ENCODE results near the gene FAM120B.
"Not testable (repeated sequence)": the region's sequence is repeated elsewhere in the genome, so short reads cannot be mapped to it uniquely, and the experiment has no call there.

The FAM120B gene

DNA sequence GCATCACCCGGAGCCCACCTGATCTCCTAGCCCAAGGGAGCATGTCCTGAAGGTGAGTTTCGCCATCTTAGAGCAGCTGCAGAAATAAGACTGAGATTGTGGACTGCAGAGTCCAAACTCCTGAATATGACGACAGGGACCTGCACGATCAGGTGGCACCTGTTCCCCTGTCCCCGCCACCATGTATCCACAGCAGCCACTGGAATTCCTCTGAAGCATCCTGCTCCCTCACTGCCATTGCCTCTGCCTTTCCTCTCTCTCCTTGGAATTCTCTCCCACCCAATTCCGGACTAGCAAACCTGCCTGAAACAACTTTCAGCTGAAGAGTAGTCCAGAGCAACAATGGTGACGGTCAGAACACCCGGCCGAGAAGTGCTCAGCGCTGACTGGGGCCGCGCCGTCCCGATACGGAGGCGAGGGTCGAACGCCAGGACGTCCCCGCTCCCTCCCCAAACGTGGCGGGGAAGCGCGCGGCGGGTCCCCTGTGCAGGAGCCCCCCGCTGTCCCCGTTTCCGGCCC lies 694 bp upstream of the FAM120B start:
- no peak for DNase-seq

DNA sequence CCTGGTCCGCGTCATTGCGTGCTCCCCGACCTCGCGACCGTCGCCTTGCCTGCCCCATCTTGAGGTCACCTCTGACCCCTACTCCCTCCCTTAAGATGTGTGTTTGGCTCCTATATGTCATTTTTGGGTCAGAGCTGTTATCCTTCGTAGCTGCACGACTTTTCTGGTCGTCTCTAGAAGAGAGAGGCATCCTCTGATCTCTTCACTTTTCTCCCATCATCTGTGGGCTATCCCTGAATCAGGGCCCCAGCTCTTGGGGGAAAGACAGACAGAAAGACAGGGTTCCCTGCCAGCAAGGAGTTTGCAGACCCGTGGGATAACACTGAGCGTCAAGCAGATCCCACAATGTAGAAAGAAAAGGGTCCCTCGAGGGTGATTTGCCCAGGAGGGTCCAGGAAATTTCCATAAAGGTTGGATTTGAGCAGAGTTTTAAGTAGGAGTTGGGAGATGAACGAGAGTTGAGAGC lies 555 bp downstream of the FAM120B start:
- no peak for DNase-seq

DNA sequence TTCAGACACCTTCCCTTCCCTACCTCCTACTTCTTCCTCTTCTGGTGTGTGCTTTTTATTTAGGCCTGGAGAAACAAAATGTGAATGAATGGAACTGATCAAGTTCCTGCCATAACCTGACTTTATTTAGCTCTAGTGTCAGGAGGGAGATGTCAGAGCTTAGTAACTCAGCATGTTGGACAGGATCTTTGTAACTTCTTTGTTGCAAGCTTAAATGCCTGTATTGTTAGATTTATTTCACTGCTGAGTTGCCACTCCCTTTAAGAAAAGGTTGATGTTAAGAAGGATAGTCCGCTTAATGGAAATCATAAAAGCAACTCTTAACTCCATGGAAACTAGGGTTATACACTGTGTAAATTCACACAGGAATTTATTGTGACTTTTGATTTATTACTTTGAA lies 2.2 kb downstream of the FAM120B start:
- no peak for DNase-seq

DNA sequence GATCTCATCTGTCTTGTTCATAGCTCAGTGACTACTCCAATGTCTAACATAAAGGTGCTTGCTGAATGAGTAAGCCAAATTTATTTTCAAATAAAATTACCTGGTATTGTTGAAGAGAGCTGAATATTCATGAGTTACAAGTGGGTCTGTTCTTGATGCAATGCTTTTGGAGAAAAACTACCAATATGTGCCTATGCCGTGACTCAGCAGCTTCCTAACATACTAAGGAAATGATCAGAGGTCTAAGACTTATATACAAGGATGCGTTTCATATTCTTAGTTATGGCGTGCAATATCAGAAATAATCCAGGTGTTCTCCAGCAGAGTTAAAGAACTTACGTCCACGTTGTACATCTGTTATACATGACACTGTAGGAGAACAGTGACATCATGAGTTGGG lies 5.1 kb downstream of the FAM120B start:
- DNase-seq, result no peak

DNA sequence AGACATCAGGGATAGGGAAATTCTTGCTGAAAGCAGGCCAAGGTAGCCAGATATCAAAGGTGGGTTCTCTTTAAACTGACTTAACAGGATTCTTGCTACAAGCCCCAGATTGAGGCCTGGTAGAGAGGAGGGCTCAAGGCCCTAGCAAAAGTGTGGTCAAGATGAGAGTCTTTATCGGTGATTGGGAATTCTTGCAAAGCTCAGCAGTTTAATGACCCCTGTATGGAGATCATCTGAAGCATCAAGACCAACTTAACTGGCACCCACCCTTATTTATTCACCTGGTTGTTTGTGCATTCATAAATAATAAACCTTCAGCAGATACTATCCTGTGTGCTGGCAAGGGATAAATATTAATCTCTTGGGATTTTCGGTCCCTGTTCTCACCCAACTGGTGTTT lies 6.3 kb downstream of the FAM120B start:
- DNase-seq, result no peak

DNA sequence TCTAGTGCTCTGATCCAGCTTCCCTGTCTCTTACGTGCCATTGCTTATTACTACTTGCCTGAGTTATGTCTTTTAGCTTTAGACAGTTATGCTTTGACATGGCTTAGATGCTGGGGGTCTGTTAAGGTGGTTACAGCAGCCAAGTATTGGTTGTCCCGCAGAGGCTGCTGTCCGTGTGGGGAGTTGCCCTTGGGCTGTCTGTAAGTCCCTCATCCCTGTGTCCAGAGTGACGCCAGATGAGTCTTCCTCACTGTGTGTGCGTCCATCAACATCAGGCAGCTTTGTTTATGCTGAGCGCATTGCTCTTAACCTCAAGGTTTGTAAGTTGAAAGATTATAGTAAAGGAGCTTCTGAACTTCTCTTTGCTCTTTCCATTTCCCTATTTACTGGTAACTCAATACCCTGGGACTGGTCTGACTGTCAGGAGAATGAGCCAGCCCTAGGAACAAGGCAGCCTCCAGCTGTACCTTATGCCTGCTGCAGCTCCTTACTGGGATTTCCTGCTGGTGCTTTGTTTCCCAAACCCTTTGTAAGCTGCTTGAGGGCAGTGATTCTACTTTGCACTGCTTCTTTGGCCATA lies 7.2 kb downstream of the FAM120B start:
- DNase-seq, result no peak

DNA sequence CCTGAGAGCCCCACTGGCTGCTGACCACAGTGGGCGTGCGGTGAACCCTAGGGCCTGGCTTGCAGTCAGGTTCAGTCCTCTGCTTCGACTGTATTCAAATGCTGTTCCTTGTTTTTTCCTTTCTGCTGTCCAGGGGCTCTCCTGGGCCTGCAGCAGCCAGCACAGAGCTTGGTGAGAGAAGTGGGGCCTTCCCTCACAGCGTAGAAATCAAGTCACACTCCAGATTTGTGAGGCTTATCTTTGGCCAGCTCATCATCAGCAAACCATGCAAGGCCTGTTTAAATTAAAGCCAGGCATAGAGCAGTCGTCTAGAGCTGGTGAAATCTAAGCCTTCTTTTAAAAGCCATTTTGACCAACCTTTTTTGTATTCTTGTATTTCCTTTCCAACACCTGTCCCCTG lies 8.4 kb downstream of the FAM120B start:
- no peak for DNase-seq

DNA sequence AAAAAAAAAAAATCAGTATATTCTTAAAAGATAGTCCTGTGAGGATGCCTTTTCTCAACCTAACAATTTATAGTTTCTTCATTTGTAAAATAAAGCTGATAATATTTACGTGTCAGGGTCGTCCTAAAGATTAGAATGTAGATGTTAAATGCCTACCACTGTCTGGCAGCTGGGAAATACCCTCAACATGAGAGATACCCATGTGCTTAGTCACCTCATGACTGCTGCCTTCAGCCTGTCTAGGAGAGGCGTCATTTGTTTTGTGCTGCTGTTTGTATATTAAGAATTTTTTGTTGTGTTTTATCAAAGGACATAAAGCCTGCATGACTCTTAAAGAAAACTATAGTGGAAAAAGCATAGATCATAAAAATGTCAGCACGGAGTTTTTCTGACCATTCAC lies 9.5 kb downstream of the FAM120B start:
- DNase-seq, result no peak

DNA sequence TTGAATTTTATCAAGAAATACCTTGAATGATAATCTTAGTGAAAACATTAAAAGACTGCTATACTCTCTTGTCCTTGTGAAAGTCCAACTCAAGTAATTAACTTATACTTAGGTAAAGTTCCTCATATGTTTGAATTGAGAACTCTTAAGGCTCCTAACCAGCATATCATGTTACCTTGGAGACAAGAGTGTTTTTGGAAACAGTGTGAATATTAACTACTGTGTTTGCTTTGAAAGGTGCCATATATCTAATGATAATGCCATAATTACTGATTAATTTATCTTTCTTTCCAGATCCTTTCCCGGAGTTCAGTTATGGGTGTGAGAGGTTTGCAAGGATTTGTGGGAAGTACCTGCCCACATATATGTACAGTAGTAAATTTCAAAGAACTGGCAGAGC lies 10.5 kb downstream of the FAM120B start:
- DNase-seq, result no peak

DNA sequence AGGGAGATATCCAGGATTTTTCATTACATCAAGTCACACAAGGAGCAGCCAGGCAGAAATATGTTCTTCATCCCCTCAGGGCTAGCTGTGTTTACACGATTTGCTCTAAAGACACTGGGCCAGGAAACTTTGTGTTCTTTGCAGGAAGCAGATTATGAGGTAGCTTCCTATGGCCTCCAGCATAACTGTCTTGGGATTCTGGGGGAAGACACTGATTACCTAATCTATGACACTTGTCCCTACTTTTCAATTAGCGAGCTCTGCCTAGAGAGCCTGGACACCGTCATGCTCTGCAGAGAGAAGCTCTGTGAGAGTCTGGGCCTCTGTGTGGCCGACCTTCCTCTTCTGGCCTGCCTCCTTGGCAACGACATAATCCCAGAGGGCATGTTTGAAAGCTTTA lies 11.2 kb downstream of the FAM120B start:
- DNase-seq, result no peak

DNA sequence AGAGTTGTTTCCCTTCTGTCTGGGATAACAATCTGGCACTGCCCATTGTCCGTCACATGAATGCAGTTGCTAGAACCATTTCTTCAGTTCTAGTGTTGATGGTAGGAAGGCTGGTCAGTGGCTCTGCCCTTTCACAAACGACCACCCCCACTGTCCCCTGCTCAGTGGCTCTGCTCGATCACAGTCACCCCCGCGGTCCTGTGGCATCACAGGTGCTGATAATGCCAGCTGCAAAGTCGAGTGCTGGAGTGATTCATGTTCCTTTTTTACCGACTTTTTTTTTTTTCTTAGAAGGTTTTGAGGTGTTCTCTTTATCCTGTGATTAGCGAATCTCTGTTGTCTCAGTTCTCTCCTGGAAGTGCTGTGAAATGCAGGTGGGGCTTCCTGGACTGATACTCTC lies 22.8 kb downstream of the FAM120B start:
- no peak for DNase-seq

DNA sequence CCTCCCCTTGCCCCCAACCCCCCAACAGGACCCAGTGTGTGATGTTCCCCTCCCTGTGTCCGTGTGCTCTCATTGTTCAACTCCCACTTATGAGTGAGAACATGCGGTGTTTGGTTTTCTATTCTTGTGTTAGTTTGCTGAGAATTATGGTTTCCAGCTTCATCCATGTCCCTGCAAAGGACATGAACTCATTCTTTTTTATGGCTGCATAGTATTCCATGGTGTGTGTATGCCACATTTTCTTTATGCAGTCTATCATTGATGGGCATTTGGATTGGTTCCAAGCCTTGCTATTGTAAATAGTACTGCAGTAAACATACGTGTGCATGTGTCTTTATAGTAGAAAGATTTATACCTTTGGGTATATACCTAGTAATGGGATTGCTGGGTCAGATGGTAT lies 28.6 kb downstream of the FAM120B start:
- DNase-seq, result not testable (repeated sequence)

DNA sequence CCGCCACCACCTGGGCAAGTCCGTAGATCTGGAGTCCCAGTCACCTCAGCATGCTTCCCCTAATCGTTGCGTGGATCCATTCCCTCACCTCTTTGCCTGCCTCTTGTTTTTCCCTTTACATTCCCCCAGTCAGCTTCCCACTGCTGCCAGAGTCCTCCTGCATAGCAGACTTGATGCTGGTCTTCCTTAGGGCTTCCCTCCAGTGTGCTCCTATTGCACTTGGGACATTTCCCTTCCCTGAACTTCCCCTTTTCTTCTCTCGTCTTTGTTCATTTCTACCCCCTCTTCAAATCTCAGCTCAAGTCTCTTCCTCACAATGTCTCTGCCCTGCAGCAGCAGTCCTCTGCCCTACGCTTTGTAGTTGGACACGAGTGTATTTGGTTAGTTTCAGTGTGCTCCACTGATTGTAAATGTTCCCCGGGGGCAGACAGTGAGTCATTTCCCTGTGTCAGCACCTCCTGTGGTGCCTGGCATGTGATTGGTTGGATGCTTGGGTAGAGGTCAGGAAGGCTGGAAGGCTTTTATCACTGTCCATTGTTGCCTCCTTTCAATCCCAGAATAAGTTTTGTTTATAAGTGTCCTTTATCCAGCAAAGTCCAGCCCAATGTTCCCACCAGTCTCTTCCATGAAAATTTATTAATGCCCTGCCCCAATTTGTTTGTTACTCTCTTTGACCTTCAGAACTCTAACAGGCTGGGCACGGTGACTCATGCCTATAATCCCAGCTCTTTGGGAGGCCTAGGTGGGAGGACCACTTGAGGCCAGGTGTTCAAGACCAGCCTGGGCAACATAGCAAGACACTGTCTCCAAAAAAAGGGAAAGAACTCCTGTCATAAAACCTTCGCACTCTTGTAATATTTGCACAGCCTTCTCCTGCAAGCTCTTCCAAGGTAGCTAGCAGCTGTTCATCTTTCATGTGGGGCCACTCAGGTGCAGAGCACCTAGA lies 38.3 kb downstream of the FAM120B start:
- DNase-seq, result no peak

DNA sequence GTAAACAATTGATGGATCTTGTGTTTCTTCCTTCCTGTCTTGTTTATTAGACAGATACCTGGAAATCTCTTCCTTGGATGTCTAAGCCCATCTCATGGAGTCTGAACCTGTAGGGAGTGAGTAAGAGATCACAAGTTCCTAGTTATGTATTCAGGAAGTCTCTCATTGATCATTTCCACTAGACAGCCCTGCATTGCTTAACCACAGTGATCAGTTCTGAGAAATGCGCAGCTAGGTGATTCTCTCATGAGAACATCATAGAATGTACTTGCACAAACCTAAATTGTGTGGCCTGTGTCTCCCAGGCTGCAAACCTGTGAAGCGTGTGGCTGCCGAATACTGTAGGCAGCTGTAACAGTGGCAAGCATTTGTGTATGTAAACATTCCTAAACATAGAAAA lies 39.1 kb downstream of the FAM120B start:
- no peak for DNase-seq

DNA sequence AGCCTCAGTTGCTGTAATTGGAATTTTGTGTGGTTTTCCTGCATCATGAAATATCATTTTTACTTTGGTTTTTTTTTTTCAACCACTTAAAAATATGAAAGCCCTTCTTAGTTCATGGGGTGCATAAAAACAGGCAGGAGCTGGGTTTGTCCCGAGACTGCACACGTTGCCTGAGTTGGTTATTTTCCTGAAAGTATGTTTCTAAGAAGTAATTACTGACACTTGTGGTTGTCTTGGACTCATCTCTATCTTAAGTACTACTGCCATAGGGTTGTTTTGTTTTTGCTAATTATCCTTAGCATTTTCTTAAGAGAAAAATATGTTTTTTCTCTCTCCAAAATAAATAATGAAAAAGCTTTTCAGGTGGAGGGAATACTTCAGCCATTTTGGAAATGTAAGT lies 40.1 kb downstream of the FAM120B start:
- DNase-seq, result no peak

DNA sequence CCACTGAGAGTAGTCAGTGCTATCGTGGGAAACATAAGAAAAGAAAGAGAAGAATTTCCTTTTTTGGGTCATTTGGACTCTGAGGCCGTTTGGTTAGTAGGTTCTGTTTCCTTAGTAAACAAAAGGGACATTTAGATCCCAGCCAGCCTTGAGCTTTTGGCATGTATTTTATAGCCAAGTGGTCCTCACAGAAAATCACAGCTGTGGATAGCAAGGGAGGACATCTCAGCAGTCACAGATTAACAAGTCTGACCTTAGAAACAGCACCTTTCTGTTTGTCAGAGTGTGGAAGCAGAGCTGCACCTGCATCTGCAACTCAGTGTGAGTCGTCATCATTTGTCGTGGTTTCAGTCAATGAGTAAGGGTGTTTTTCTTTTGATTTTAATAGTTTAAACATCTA lies 40.5 kb downstream of the FAM120B start:
- no peak for DNase-seq

DNA sequence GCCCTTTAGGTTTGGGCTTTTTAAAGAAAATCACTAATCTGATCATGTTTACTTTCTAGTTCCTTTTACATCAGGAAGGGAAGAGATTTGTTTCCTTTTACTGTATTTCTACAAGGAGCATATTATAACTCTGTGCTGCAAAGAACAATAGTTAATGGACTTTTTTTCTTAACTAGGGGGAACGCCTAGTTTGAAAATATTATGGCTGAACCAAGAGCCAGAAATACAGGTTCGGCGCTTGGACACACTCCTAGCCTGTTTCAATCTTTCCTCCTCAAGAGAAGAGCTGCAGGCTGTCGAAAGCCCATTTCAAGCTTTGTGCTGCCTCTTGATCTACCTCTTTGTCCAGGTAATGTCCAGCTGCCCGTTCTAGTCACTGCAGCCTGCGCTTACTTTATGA lies 41.4 kb downstream of the FAM120B start:
- DNase-seq, result no peak

DNA sequence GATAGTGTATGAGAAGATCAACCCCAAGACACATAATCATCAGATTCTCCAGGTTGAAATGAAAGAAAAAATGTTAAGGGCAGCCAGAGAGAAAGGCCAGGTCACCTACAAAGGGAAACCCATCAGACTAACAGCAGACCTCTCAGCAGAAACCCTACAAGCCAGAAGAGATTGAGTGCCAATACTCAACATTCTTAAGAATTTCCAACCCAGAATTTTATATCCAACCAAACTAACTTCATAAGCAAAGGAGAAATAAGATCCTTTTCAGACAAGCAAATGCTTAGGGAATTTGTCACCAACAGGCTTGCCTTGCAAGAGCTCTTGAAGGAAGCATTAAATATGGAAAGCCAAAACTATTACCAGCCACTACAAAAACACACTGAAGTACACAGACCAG lies 44.9 kb downstream of the FAM120B start:
- not testable (repeated sequence) for DNase-seq

DNA sequence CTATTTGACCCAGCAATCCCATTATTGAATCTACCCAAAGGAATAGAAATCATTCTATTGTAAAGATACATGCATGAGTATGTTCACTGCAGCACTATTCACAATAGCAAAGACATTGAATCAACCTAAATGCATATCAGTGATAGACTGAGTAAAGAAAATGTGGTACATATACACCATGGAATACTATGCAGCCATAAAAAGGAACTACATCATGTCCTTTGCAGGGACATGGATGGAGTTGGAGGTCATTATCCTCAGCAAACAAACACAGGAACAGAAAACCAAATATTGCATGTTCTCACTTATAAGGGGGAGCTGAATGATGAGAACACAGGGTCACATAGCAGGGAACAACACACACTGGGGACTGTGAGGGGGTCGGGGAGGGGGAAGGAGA lies 48.6 kb downstream of the FAM120B start:
- not testable (repeated sequence) for DNase-seq

DNA sequence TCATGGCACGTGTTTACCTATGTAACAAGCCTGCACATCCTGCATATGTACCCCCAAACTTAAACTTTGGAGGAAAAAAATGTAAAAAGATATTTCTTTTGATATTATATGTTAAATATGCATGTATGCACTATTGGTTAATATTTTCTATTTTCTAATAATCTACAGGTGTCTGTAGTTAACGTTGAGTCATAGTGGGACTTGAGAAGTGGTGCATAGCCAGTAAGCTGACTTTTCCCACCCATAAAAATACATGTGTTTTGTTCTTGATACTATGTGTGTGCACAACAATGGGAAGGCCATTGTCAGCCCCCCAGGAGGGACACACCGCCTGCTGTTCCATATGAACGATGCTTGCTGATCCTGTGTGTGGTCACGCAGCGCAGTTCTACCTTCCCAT lies 49.1 kb downstream of the FAM120B start:
- no peak for DNase-seq

DNA sequence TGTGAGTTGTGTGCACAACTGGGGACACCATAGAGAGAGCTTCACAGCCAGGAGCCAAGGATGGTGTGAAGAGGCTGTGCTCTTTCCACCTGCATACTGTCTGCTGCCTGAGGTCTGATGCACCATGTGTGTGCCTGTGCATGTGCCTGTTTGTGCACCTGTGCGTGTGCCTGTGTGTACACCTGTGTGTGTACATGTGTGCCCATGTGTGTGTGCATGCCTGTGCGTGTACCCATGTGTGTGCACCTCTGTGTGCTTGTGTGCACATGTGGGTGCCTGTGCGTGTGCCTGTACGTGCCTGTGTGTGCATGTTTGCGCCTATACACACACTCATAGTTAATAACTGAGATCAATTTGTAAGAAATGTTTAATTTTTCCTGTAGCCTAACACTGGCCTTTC lies 51.3 kb downstream of the FAM120B start:
- no peak for DNase-seq

DNA sequence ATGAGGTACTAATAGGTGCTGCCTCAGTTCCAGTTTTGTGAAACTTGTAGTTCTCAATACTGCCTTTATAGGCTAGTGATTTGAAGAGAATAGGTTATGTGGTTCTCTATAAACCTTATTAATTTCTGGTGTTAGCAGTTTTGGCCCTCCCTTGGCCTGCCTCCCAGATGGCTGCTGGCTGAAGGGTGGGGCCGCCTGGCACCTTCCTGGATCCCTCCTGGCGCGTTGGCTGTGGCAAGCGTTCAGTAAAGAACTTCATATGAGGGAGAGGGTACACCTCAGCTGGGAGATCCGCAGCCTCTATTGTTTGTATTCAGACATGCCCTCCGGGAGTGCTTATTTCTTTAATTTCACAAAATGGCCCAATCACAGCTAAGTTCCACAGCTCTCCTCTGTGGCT lies 51.9 kb downstream of the FAM120B start:
- DNase-seq, result no peak

DNA sequence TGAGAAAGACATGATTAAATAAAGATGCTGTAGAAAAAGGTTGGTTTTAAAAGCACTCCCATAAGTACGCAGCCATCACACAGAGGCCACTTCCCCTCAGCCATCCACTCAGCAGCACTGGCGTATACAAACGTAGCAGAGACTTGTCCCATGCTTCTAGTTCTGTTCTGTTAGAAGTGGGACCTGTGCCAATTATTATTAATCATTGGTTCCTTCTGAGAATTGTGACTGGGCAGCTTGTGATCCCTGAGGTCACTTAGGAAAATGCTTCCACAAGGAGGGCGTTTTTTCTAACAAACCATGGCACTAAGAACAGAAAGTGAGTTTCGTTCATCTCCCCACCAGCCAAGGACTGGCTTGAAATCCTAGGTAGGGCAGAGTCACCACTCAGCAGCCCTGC lies 53.9 kb downstream of the FAM120B start:
- DNase-seq, result no peak

DNA sequence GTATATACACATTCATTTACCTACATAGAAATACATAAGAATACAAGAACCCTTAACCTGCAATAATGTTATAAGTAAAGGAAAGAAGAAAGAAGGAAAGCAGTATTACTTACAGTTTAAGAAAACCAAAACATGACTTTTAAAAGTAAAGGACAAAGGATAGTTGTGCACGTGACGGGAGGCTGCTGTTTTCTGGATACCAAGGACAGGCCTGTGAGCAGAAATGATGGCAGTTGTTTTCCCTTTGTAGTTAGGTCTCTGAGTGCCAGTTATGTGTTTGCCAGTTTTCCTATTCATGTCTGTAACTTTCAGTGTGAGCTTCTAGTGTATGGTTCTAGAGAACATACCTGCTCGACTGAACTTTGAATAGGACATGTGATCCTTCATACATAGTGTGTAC lies 54.8 kb downstream of the FAM120B start:
- no peak for DNase-seq

Measured in activated T-cell treated with anti-CD3 and anti-CD28 coated beads for 4 hours (primary cell).